Neural progenitor cell (in vitro differentiated cells): ENCODE data around the gene FER. TPM values are rescaled to one million over a fixed set of nuclear protein-coding genes. Genes with fewer than 3 reads are reported as not detected.
"Not testable (repeated sequence)": the region's sequence is repeated elsewhere in the genome, so short reads cannot be mapped to it uniquely, and the experiment has no call there.

Experiments used
- DNase-seq: peaks from one replicate; pipeline ENCODE4 v3.0.0-alpha.2; 2016; ENCODE audit warnings: low spot score
- H2AFZ ChIP-seq: fragments of 200-600 bp; sonication (generic); replicated peaks from 2 replicates; pipeline ENCODE4 v1.6.1; 2016; ENCODE audit warnings: antibody characterized with exemption
- H3F3A ChIP-seq: fragments of 200-600 bp; sonication (generic); 2 replicates; pipeline ENCODE4 v1.6.1; 2016; ENCODE audit warnings: antibody characterized with exemption, low read depth
- H3K27ac ChIP-seq: fragments of 200-600 bp; sonication (generic); 2 replicates; pipeline ENCODE4 v1.5.1; 2016; ENCODE audit warnings: mild to moderate bottlenecking
- H3K27me3 ChIP-seq: fragments of 200-600 bp; sonication (generic); 2 replicates; pipeline ENCODE4 v1.6.1; 2016; ENCODE audit warnings: mild to moderate bottlenecking, moderate library complexity
- H3K36me3 ChIP-seq: fragments of 200-600 bp; sonication (generic); 2 replicates; pipeline ENCODE4 v1.5.1; 2016
- H3K4me1 ChIP-seq: fragments of 200-600 bp; sonication (generic); 2 replicates; pipeline ENCODE4 v1.6.1; 2016; ENCODE audit warnings: mixed run types
- H3K4me2 ChIP-seq: fragments of 200-600 bp; sonication (generic); 2 replicates; pipeline ENCODE4 v1.6.1; 2016
- H3K4me3 ChIP-seq: fragments of 200-600 bp; sonication (generic); 2 replicates; pipeline ENCODE4 v1.5.1; 2016
- H3K79me2 ChIP-seq: fragments of 200-600 bp; sonication (generic); 2 replicates; pipeline ENCODE4 v1.6.1; 2016; ENCODE audit warnings: low read depth
- H3K9ac ChIP-seq: fragments of 200-600 bp; sonication (generic); 2 replicates; pipeline ENCODE4 v1.6.1; 2016
- H3K9me3 ChIP-seq: fragments of 200-600 bp; sonication (generic); 2 replicates; pipeline ENCODE4 v1.5.1; 2016; ENCODE audit warnings: low read depth
- H4K20me1 ChIP-seq: fragments of 200-600 bp; sonication (generic); 2 replicates; pipeline ENCODE4 v1.6.1; 2016; ENCODE audit warnings: low read depth
- H3K27ac Mint-ChIP-seq: 3 replicates; pipeline ENCODE4 v1.8.0; 2021; ENCODE audit warnings: mixed read lengths
- H3K27me3 Mint-ChIP-seq: 2 replicates; pipeline ENCODE4 v1.8.0; 2022; ENCODE audit warnings: low read depth, mild to moderate bottlenecking, inconsistent platforms, moderate library complexity, mixed read lengths; ENCODE audit not compliant: insufficient read depth
- H3K36me3 Mint-ChIP-seq: 3 replicates; pipeline ENCODE4 v1.8.0; 2021; ENCODE audit warnings: mixed read lengths
- H3K4me1 Mint-ChIP-seq: 3 replicates; pipeline ENCODE4 v1.8.0; 2021; ENCODE audit warnings: mixed read lengths
- H3K4me3 Mint-ChIP-seq: 3 replicates; pipeline ENCODE4 v1.8.0; 2021; ENCODE audit warnings: mild to moderate bottlenecking, moderate library complexity, mixed read lengths
- H3K9me3 Mint-ChIP-seq: 3 replicates; pipeline ENCODE4 v1.8.0; 2020; ENCODE audit warnings: mixed read lengths
- CTCF ChIP-seq: fragments of 200-600 bp; sonication (generic); IDR thresholded peaks from 2 replicates; pipeline ENCODE4 v1.5.1; 2017; ENCODE audit warnings: antibody characterized with exemption, mild to moderate bottlenecking
- EZH2 ChIP-seq: fragments of 200-600 bp; sonication (generic); IDR thresholded peaks from 2 replicates; pipeline ENCODE4 v1.6.1; 2017; ENCODE audit warnings: antibody characterized with exemption, mild to moderate bottlenecking, moderate library complexity
- EZH2phosphoT487 ChIP-seq: fragments of 200-600 bp; sonication (generic); IDR thresholded peaks from 2 replicates; pipeline ENCODE4 v1.6.1; 2017; ENCODE audit warnings: antibody characterized with exemption
- total RNA-seq: library from RNA; depleted of rRNA; stranded (reverse); fragments of >200 nt; gene quantifications from 2 replicates; pipeline ENCODE4 v1.2.3, GENCODE V29; 2015; ENCODE audit warnings: low replicate concordance

Gene FER
- total RNA-seq, 1 donor from 2014 or later: 25.0 TPM

- H3K4me3 Mint-ChIP-seq: no peak overlapping the region
- H3K4me3 ChIP-seq: no peak overlapping the region
- H3K27me3 Mint-ChIP-seq: no peaks in the 10 kb centered on the region
- H4K20me1 ChIP-seq: no peaks in the 10 kb centered on the region
- no peak overlapping the region for H2AFZ ChIP-seq
- no peaks in the 10 kb centered on the region for H3K9me3 Mint-ChIP-seq
- TF ChIP-seq EZH2phosphoT487: no peak
- no peaks in the 10 kb centered on the region for H3K27me3 ChIP-seq
- no peaks in the 10 kb centered on the region for H3K79me2 ChIP-seq
- H3K4me1 ChIP-seq: no peaks in the 10 kb centered on the region
- no peak overlapping the region for H3K27ac ChIP-seq
- H3K27ac Mint-ChIP-seq: no peak overlapping the region
- no peaks in the 10 kb centered on the region for H3F3A ChIP-seq
- no peak for DNase-seq
- no peaks in the 10 kb centered on the region for H3K4me1 Mint-ChIP-seq
- H3K36me3 ChIP-seq: no peaks in the 10 kb centered on the region
- H3K4me2 ChIP-seq: no peak overlapping the region
- H3K9ac ChIP-seq: no peak overlapping the region
- peaks cover 4% of the 10 kb centered on the region for H3K36me3 Mint-ChIP-seq
- H3K9me3 ChIP-seq: no peaks in the 10 kb centered on the region
These were observed 301.9 kb downstream of the FER start for GRCh38 chr5:109049565-109049964.

- H3K4me1 ChIP-seq, H3K27me3 Mint-ChIP-seq, H3K27me3 ChIP-seq, H3K9me3 ChIP-seq, H3K27ac Mint-ChIP-seq, H3K4me2 ChIP-seq, H3F3A ChIP-seq, H3K36me3 Mint-ChIP-seq, H4K20me1 ChIP-seq, H3K36me3 ChIP-seq, H3K9me3 Mint-ChIP-seq, H3K4me3 Mint-ChIP-seq, H3K4me3 ChIP-seq, H3K27ac ChIP-seq, H2AFZ ChIP-seq, DNase-seq, H3K9ac ChIP-seq, H3K79me2 ChIP-seq, H3K4me1 Mint-ChIP-seq: not testable (repeated sequence)
These were observed 302.6 kb downstream of the FER start for GRCh38 chr5:109050321-109050720.

GRCh38 chr5:109052216-109052615, 304.5 kb downstream of the FER start:
- not testable (repeated sequence) for H3K9me3 Mint-ChIP-seq, H3K79me2 ChIP-seq, H3K4me1 Mint-ChIP-seq, H3K4me2 ChIP-seq, DNase-seq, H4K20me1 ChIP-seq, H3K9ac ChIP-seq, H3K27ac Mint-ChIP-seq, H3F3A ChIP-seq, H3K4me3 ChIP-seq, H3K36me3 Mint-ChIP-seq, H3K36me3 ChIP-seq, H3K27me3 ChIP-seq, H3K4me1 ChIP-seq, H2AFZ ChIP-seq, H3K9me3 ChIP-seq, H3K4me3 Mint-ChIP-seq, H3K27me3 Mint-ChIP-seq, H3K27ac ChIP-seq

- H3K9me3 ChIP-seq: no peaks in the 10 kb centered on the region
- no peaks in the 10 kb centered on the region for H4K20me1 ChIP-seq
- no peaks in the 10 kb centered on the region for H3F3A ChIP-seq
- Mint-ChIP-seq H3K27me3 (no peaks in the 10 kb centered on the region), H3K4me3 (no peak overlapping the region), H3K4me1 (no peaks in the 10 kb centered on the region), H3K9me3 (no peaks in the 10 kb centered on the region), H3K36me3 (peaks cover 5% of the 10 kb centered on the region), H3K27ac (no peak overlapping the region)
- no peak overlapping the region for H3K9ac ChIP-seq
- no peak for TF ChIP-seq CTCF
- TF ChIP-seq EZH2phosphoT487: no peak
- no peak for TF ChIP-seq EZH2
- no peaks in the 10 kb centered on the region for H3K79me2 ChIP-seq
- H3K4me2 ChIP-seq: no peak overlapping the region
- H3K4me1 ChIP-seq: no peaks in the 10 kb centered on the region
- H3K4me3 ChIP-seq: no peak overlapping the region
- no peak overlapping the region for H2AFZ ChIP-seq
- H3K27me3 ChIP-seq: no peaks in the 10 kb centered on the region
- no peaks in the 10 kb centered on the region for H3K36me3 ChIP-seq
- no peak for DNase-seq
- no peak overlapping the region for H3K27ac ChIP-seq
These were observed 306.3 kb downstream of the FER start for GRCh38 chr5:109053995-109054417.

GRCh38 chr5:109060378-109061025, 312.8 kb downstream of the FER start:
- Histone ChIP-seq H3K79me2 (no peaks in the 10 kb centered on the region), H3K9me3 (no peaks in the 10 kb centered on the region), H2AFZ (no peak overlapping the region), H4K20me1 (no peaks in the 10 kb centered on the region), H3K4me3 (no peak overlapping the region), H3K9ac (no peak overlapping the region), H3K27ac (no peak overlapping the region), H3K27me3 (no peaks in the 10 kb centered on the region), H3K36me3 (no peaks in the 10 kb centered on the region), H3K4me2 (no peak overlapping the region), H3K4me1 (no peaks in the 10 kb centered on the region), H3F3A (no peaks in the 10 kb centered on the region)
- no peaks in the 10 kb centered on the region for H3K27me3 Mint-ChIP-seq
- no peaks in the 10 kb centered on the region for H3K4me1 Mint-ChIP-seq
- no peak overlapping the region for H3K27ac Mint-ChIP-seq
- H3K4me3 Mint-ChIP-seq: no peak overlapping the region
- peaks cover 2% of the 10 kb centered on the region for H3K36me3 Mint-ChIP-seq
- no peaks in the 10 kb centered on the region for H3K9me3 Mint-ChIP-seq
- no peak for DNase-seq
- TF ChIP-seq EZH2phosphoT487 (no peak), CTCF (no peak)
